Measurements from ENCODE around the gene ICA1L.
"Not testable (repeated sequence)": the region's sequence is repeated elsewhere in the genome, so short reads cannot be mapped to it uniquely, and the experiment has no call there.

DNA sequence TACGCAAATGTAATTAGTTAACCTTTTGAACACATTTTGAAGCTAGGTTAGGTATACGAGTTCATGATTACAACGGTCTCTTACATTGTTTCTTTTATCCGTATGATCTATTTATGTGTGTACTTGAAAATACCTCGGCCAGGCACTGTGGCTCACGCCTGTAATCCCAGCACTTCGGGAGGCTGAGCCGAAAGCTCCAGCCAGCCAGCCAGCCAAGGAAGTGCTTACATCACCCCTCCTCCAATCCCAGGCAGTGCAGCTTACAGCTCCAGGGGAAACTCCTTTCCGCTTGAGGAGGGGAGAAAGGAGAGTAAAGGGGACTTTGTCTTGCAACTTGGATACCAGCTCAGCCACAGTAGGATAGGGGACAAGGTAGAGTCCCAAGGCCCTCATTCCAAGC lies 65.7 kb downstream of the ICA1L start:
- TF ChIP-seq, protein P1, sequence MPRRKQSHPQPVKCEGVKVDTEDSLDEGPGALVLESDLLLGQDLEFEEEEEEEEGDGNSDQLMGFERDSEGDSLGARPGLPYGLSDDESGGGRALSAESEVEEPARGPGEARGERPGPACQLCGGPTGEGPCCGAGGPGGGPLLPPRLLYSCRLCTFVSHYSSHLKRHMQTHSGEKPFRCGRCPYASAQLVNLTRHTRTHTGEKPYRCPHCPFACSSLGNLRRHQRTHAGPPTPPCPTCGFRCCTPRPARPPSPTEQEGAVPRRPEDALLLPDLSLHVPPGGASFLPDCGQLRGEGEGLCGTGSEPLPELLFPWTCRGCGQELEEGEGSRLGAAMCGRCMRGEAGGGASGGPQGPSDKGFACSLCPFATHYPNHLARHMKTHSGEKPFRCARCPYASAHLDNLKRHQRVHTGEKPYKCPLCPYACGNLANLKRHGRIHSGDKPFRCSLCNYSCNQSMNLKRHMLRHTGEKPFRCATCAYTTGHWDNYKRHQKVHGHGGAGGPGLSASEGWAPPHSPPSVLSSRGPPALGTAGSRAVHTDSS (tag by site-specific recombination; IDR thresholded peaks at IDR 0.05) = not testable (repeated sequence)
- not testable (repeated sequence) for TF ChIP-seq KLF10 (tag by site-specific recombination; IDR thresholded peaks at IDR 0.05); REPIN1 (tag by site-specific recombination; IDR thresholded peaks at IDR 0.05; ENCODE audit: low read depth); ZNF274 (IDR thresholded peaks at IDR 0.05; ENCODE audit: low read length); ZNF274 (tag by site-specific recombination; IDR thresholded peaks at IDR 0.05; ENCODE audit: borderline replicate concordance); ZSCAN23 (tag by site-specific recombination; IDR thresholded peaks at IDR 0.05); MEIS1 (CRISPR knock-in tag; IDR thresholded peaks at IDR 0.05; ENCODE audit: borderline replicate concordance); ZNF596 (tag by site-specific recombination; IDR thresholded peaks at IDR 0.05); ZNF174 (tag by site-specific recombination; IDR thresholded peaks at IDR 0.05); ZFP41 (tag by site-specific recombination; IDR thresholded peaks at IDR 0.05; ENCODE audit: borderline replicate concordance)
- TF ChIP-seq, protein P2, sequence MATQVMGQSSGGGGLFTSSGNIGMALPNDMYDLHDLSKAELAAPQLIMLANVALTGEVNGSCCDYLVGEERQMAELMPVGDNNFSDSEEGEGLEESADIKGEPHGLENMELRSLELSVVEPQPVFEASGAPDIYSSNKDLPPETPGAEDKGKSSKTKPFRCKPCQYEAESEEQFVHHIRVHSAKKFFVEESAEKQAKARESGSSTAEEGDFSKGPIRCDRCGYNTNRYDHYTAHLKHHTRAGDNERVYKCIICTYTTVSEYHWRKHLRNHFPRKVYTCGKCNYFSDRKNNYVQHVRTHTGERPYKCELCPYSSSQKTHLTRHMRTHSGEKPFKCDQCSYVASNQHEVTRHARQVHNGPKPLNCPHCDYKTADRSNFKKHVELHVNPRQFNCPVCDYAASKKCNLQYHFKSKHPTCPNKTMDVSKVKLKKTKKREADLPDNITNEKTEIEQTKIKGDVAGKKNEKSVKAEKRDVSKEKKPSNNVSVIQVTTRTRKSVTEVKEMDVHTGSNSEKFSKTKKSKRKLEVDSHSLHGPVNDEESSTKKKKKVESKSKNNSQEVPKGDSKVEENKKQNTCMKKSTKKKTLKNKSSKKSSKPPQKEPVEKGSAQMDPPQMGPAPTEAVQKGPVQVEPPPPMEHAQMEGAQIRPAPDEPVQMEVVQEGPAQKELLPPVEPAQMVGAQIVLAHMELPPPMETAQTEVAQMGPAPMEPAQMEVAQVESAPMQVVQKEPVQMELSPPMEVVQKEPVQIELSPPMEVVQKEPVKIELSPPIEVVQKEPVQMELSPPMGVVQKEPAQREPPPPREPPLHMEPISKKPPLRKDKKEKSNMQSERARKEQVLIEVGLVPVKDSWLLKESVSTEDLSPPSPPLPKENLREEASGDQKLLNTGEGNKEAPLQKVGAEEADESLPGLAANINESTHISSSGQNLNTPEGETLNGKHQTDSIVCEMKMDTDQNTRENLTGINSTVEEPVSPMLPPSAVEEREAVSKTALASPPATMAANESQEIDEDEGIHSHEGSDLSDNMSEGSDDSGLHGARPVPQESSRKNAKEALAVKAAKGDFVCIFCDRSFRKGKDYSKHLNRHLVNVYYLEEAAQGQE (tag by site-specific recombination; IDR thresholded peaks at IDR 0.05) = not testable (repeated sequence)
- TF ChIP-seq, protein P3, sequence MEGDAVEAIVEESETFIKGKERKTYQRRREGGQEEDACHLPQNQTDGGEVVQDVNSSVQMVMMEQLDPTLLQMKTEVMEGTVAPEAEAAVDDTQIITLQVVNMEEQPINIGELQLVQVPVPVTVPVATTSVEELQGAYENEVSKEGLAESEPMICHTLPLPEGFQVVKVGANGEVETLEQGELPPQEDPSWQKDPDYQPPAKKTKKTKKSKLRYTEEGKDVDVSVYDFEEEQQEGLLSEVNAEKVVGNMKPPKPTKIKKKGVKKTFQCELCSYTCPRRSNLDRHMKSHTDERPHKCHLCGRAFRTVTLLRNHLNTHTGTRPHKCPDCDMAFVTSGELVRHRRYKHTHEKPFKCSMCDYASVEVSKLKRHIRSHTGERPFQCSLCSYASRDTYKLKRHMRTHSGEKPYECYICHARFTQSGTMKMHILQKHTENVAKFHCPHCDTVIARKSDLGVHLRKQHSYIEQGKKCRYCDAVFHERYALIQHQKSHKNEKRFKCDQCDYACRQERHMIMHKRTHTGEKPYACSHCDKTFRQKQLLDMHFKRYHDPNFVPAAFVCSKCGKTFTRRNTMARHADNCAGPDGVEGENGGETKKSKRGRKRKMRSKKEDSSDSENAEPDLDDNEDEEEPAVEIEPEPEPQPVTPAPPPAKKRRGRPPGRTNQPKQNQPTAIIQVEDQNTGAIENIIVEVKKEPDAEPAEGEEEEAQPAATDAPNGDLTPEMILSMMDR (tag by site-specific recombination; IDR thresholded peaks at IDR 0.05) = not testable (repeated sequence)

Data from HEK293 (cell line).